ENCODE data around the gene ARRDC5.

DNA sequence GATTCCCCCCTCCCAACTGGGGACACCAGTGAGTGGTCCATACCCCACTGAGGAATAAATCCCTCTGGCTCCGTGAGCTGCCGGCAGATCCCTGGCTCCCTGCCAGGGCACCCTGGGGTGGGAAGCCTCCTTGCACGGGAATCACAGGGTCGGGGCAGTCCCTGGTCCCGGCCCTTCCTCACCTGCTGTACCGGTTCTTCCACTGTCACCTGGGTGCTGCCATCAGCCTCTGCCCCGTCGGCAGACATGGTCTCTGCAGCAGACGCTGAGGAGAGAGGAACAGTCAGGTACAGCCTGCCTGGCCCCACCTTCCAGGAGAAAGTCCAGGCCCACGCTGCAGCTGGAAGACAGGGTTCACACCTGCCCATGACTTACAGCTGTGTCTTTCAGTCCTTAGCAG lies 41.5 kb downstream of the ARRDC5 start:
- TF ChIP-seq POLR2AphosphoS5 (IDR thresholded peaks at IDR 0.05; ENCODE audit: insufficient read depth in 1 of 2, low read depth in 1 of 2), result peak in 1 of 2 donors; percentile 22
- TF ChIP-seq CTCF (IDR thresholded peaks at IDR 0.05), result no peak
